ENCODE measurements around the gene TRIM56.

The TRIM56 gene

GRCh38 chr7:101137651-101138212, 52.5 kb downstream of the TRIM56 start:
- no peak for DNase-seq

- peak; percentile 95 for DNase-seq
Observed at GRCh38 chr7:101138213-101138870, 53.1 kb downstream of the TRIM56 start.

- DNase-seq: no peak
Observed at GRCh38 chr7:101140339-101140699, 55.0 kb downstream of the TRIM56 start.

- DNase-seq: no peak
Observed at GRCh38 chr7:101140746-101141382, 55.6 kb downstream of the TRIM56 start.

Data from hematopoietic multipotent progenitor cell treated with erythropoietin and hydrocortisone succinate and interleukin-3 and kit ligand, for 8 days (in vitro differentiated cells).